IMR-90 (cell line): ENCODE data around the gene DGLUCY. TPM values are rescaled to one million over a fixed set of nuclear protein-coding genes. Genes with fewer than 3 reads are reported as not detected.

Source experiments
- ATAC-seq: fragments of 200-7000 bp; cut with Tn5 transposase; 2 replicates; pipeline ENCODE4 v1.9.1; 2020; ENCODE audit warnings: low read depth, mild to moderate bottlenecking, moderate library complexity
- BruUV-seq: library from RNA; stranded (reverse); fragments of 400-500 nt; replicated peaks from 2 replicates; lab custom pipeline; 2021; lab: Mats Ljungman, UMichigan
- CTCF ChIA-PET: fragments of 300-600 bp; formaldehyde crosslinking; extraction: SDS; loops from one replicate; lab custom pipeline; 2021; ENCODE audit warnings: antibody characterized with exemption; lab: Yijun Ruan, JAX
- POLR2A ChIA-PET: fragments of 300-600 bp; sonication (Branson Sonifier 250); formaldehyde crosslinking; loops from one replicate; lab custom pipeline; 2022; ENCODE audit warnings: antibody characterized with exemption; ENCODE audit not compliant: unreplicated experiment; lab: Charles Lee
- DNase-seq: peaks from one replicate; pipeline ENCODE4 v3.0.0; 2013
- H2AFZ ChIP-seq: replicated peaks from 2 replicates; pipeline ENCODE3; 2013; ENCODE audit warnings: low read length, mild to moderate bottlenecking; ENCODE audit not compliant: poor library complexity
- H2AK5ac ChIP-seq: 2 replicates; pipeline ENCODE4 v1.6.1; 2013; ENCODE audit warnings: low read depth, low read length, inconsistent platforms
- H2AK9ac ChIP-seq: replicated peaks from 2 replicates; pipeline ENCODE3; 2013; ENCODE audit warnings: mild to moderate bottlenecking, low read depth, low read length, moderate library complexity; ENCODE audit not compliant: poor library complexity
- H2BK120ac ChIP-seq: 2 replicates; pipeline ENCODE4 v1.6.1; 2013; ENCODE audit warnings: low read depth, low read length, inconsistent platforms
- H2BK15ac ChIP-seq: 3 replicates; pipeline ENCODE4 v1.6.1; 2013; ENCODE audit warnings: low read depth, low read length, inconsistent platforms
- H2BK20ac ChIP-seq: 2 replicates; pipeline ENCODE4 v1.6.1; 2013; ENCODE audit warnings: low read depth, mild to moderate bottlenecking, inconsistent platforms, low read length, moderate library complexity
- H2BK5ac ChIP-seq: 2 replicates; pipeline ENCODE4 v1.6.1; 2013; ENCODE audit warnings: mild to moderate bottlenecking, low read depth, low read length, inconsistent platforms; ENCODE audit not compliant: poor library complexity, severe bottlenecking
- H3K14ac ChIP-seq: replicated peaks from 2 replicates; pipeline ENCODE4 v1.6.1; 2013; ENCODE audit warnings: low read depth, low read length, inconsistent platforms
- H3K18ac ChIP-seq: 2 replicates; pipeline ENCODE4 v1.6.1; 2013; ENCODE audit warnings: low read depth, low read length, control low read depth
- H3K23ac ChIP-seq: 2 replicates; pipeline ENCODE4 v1.6.1; 2013; ENCODE audit warnings: low read depth, low read length, inconsistent platforms
- H3K27ac ChIP-seq: 2 replicates; pipeline ENCODE4 v1.5.1; 2013; ENCODE audit warnings: mild to moderate bottlenecking, control low read depth, low read length; ENCODE audit not compliant: insufficient read depth
- H3K27me3 ChIP-seq: 2 replicates; pipeline ENCODE4 v1.6.1; 2013; ENCODE audit warnings: low read length; ENCODE audit not compliant: control insufficient read depth, insufficient read depth
- H3K36me3 ChIP-seq: 2 replicates; pipeline ENCODE4 v1.6.1; 2013; ENCODE audit warnings: low read length, mixed read lengths; ENCODE audit not compliant: control insufficient read depth, insufficient read depth
- H3K4ac ChIP-seq: 2 replicates; pipeline ENCODE4 v1.6.1; 2013; ENCODE audit warnings: low read depth, low read length, inconsistent platforms
- H3K4me1 ChIP-seq: 2 replicates; pipeline ENCODE4 v1.6.1; 2013; ENCODE audit warnings: low read length, mixed read lengths; ENCODE audit not compliant: control insufficient read depth, insufficient read depth
- H3K4me2 ChIP-seq: 2 replicates; pipeline ENCODE4 v1.6.1; 2013; ENCODE audit warnings: low read depth, mild to moderate bottlenecking, control low read depth, low read length, moderate library complexity
- H3K4me3 ChIP-seq: 2 replicates; pipeline ENCODE4 v1.5.1; 2013; ENCODE audit warnings: low read depth, mild to moderate bottlenecking, control low read depth, low read length, moderate library complexity; ENCODE audit not compliant: insufficient read depth
- H3K56ac ChIP-seq: 2 replicates; pipeline ENCODE4 v1.6.1; 2013; ENCODE audit warnings: low read length, inconsistent platforms; ENCODE audit not compliant: insufficient read depth; ENCODE audit errors: extremely low read depth
- H3K79me1 ChIP-seq, 2 experiments: 2 replicates each; pipeline ENCODE4 v1.6.1; 2013; ENCODE audit warnings: low read length in 2 of 2, inconsistent platforms in 1 of 2, low read depth in 1 of 2
- H3K9ac ChIP-seq: 2 replicates; pipeline ENCODE4 v1.6.1; 2013; ENCODE audit warnings: low read depth, low read length, control low read depth
- H3K9me1 ChIP-seq: 2 replicates; pipeline ENCODE4 v1.6.1; 2013; ENCODE audit warnings: low read length, inconsistent platforms; ENCODE audit not compliant: insufficient read depth
- H3K9me3 ChIP-seq: 2 replicates; pipeline ENCODE4 v1.6.1; 2013; ENCODE audit warnings: low read length; ENCODE audit not compliant: control insufficient read depth, insufficient read depth
- H4K20me1 ChIP-seq: 2 replicates; pipeline ENCODE4 v1.6.1; 2013; ENCODE audit warnings: low read length, inconsistent platforms; ENCODE audit not compliant: insufficient read depth
- H4K5ac ChIP-seq: 2 replicates; pipeline ENCODE4 v1.6.1; 2013; ENCODE audit warnings: mild to moderate bottlenecking, low read depth, low read length, control low read depth
- H4K8ac ChIP-seq, 2 experiments: 2 replicates each; pipeline ENCODE4 v1.6.1; 2013; ENCODE audit warnings: low read depth in 2 of 2, low read length in 2 of 2, control low read depth in 1 of 2, inconsistent platforms in 1 of 2
- H4K91ac ChIP-seq: 2 replicates; pipeline ENCODE4 v1.6.1; 2013; ENCODE audit warnings: low read depth, low read length, inconsistent platforms; ENCODE audit not compliant: insufficient read depth
- BHLHE40 ChIP-seq: fragments of 150-350 bp; IDR thresholded peaks from 2 replicates; pipeline ENCODE4 v1.6.1; 2016; ENCODE audit warnings: mild to moderate bottlenecking, low read depth, low read length
- CEBPB ChIP-seq: IDR thresholded peaks from 2 replicates; pipeline ENCODE4 v1.6.1; 2012; ENCODE audit warnings: low read depth, low read length, improper control_type of control experiment
- CHD1 ChIP-seq: IDR thresholded peaks from 2 replicates; pipeline ENCODE4 v1.6.1; 2012; ENCODE audit warnings: low read depth, low read length, improper control_type of control experiment
- CTCF ChIP-seq: conservative IDR thresholded peaks from 2 replicates; pipeline ENCODE4 v1.5.1; 2012; ENCODE audit warnings: mild to moderate bottlenecking, low read depth, low read length, improper control_type of control experiment
- MAFK ChIP-seq: IDR thresholded peaks from 2 replicates; pipeline ENCODE4 v1.6.1; 2012; ENCODE audit warnings: low read depth, low read length, improper control_type of control experiment
- MAZ ChIP-seq: IDR thresholded peaks from 2 replicates; pipeline ENCODE4 v1.6.1; 2012; ENCODE audit warnings: low read depth, mild to moderate bottlenecking, low read length, improper control_type of control experiment, moderate library complexity, borderline replicate concordance
- MXI1 ChIP-seq: IDR thresholded peaks from 2 replicates; pipeline ENCODE4 v1.6.1; 2012; ENCODE audit warnings: low read depth, mild to moderate bottlenecking, low read length, moderate library complexity, borderline replicate concordance
- NFE2L2 ChIP-seq: fragments of 150-350 bp; IDR thresholded peaks from 2 replicates; pipeline ENCODE4 v1.6.1; 2016; ENCODE audit warnings: low read depth, mild to moderate bottlenecking, low read length
- POLR2A ChIP-seq: IDR thresholded peaks from 2 replicates; pipeline ENCODE4 v1.6.1; 2012; ENCODE audit warnings: mild to moderate bottlenecking, low read depth, low read length
- RAD21 ChIP-seq: IDR thresholded peaks from 2 replicates; pipeline ENCODE4 v1.6.1; 2012; ENCODE audit warnings: low read length, improper control_type of control experiment
- RCOR1 ChIP-seq: IDR thresholded peaks from 2 replicates; pipeline ENCODE4 v1.6.1; 2012; ENCODE audit warnings: mild to moderate bottlenecking, low read length, improper control_type of control experiment; ENCODE audit not compliant: insufficient replicate concordance
- RFX5 ChIP-seq: IDR thresholded peaks from 2 replicates; pipeline ENCODE4 v1.8.0; 2012; ENCODE audit warnings: low read depth, mild to moderate bottlenecking, low read length, moderate library complexity
- SMC3 ChIP-seq: fragments of 150-350 bp; IDR thresholded peaks from 2 replicates; pipeline ENCODE4 v1.6.1; 2016; ENCODE audit warnings: low read depth, mild to moderate bottlenecking, antibody characterized with exemption, low read length, moderate library complexity
- USF2 ChIP-seq: fragments of 150-350 bp; IDR thresholded peaks from 2 replicates; pipeline ENCODE4 v1.6.1; 2017; ENCODE audit warnings: mild to moderate bottlenecking, antibody characterized with exemption, low read length, low read depth
- WGBS, 2 experiments: methylation state at CpG; one replicate each; pipeline versions ENCODE4 v1.1.5 to v1.1.7; 2013; ENCODE audit warnings: missing lambda C conversion rate in 2 of 2; ENCODE audit not compliant: insufficient read length in 1 of 2; ENCODE audit errors: extremely low coverage in 2 of 2; 5-methylcytosine and 5-hydroxymethylcytosine counted together
- dilution Hi-C: fragments of 300-500 bp; cut with HindIII; formaldehyde crosslinking; loops from one replicate; pipeline ENCODE4 v1.14.3; 2018; ENCODE audit warnings: low sequenced_read_pairs; ENCODE audit not compliant: unreplicated experiment
- in situ Hi-C: fragments of 300-500 bp; cut with MboI; formaldehyde crosslinking; loops from 3 replicates; pipeline ENCODE4 v1.14.3; 2019; ENCODE audit warnings: low sequenced_read_pairs, inconsistent platforms, mixed read lengths
- intact Hi-C: fragments of 100-400 bp; cut with micrococcal nuclease; formaldehyde crosslinking; loops from 2 replicates; pipeline ENCODE4 v1.10.0; 2022
- polyA plus RNA-seq, 3 experiments: library from polyadenylated mRNA; depleted of rRNA; stranded (reverse); fragments of >200 nt; gene quantifications; 2 replicates each; pipeline ENCODE4 v1.2.3, GENCODE V29; 2012; ENCODE audit warnings: low replicate concordance in 1 of 3
- total RNA-seq: library from RNA; depleted of rRNA; stranded (reverse); fragments of >200 nt; gene quantifications from 2 replicates; pipeline ENCODE4 v1.2.3, GENCODE V29; 2012
- TF ChIP-seq, protein P1 (sequence below): fragments of 150-350 bp; IDR thresholded peaks from 2 replicates; pipeline ENCODE4 v1.6.1; 2016; ENCODE audit warnings: low read depth, mild to moderate bottlenecking, low read length, moderate library complexity, borderline replicate concordance

The DGLUCY gene
- total and polyA plus RNA-seq, 2 of the 4 experiments (the other 2 are of a cell fraction): 8.5 to 13.3 TPM

- Histone ChIP-seq H3K56ac (no peak overlapping the region), H3K9ac (no peak overlapping the region), H3K4me2 (no peak overlapping the region), H3K27ac (no peak overlapping the region), H2BK5ac (no peak overlapping the region), H2AK9ac (no peak overlapping the region), H4K5ac (no peak overlapping the region), H3K18ac (no peak overlapping the region), H3K4ac (no peak overlapping the region), H4K91ac (no peak overlapping the region), H2BK20ac (no peak overlapping the region), H2AK5ac (peak overlapping the region; percentile 58; the same call in 1 of the 2 replicates), H3K9me1 (peaks cover 8% of the 10 kb centered on the region; the same call in 1 of the 2 replicates), H4K8ac (no peak overlapping the region), H3K36me3 (peaks cover 1% of the 10 kb centered on the region; the same call in 1 of the 2 replicates), H4K20me1 (no peaks in the 10 kb centered on the region), H3K4me3 (no peak overlapping the region), H3K9me3 (peaks cover 3% of the 10 kb centered on the region; the same call in 1 of the 2 replicates), H2AFZ (no peak overlapping the region), H3K27me3 (no peaks in the 10 kb centered on the region), H2BK120ac (no peak overlapping the region), H3K4me1 (peaks cover 3% of the 10 kb centered on the region), H3K79me1 (no peaks in the 10 kb centered on the region), H3K14ac (no peak overlapping the region; the same call in 1 of the 2 replicates), H3K23ac (no peak overlapping the region), H2BK15ac (no peak overlapping the region)
- WGBS, 2 experiments: no CpG with 5 or more reads among the region's 1 CpG
- DNase-seq (no peak), ATAC-seq (no peak)
- ChIA-PET CTCF (no interaction called here), POLR2A (no interaction called here)
- intact Hi-C loops: no loop called here
- BruUV-seq: no TSS peak
- in situ Hi-C loops: no loop called here
- dilution Hi-C loops: no loop called here
- TF ChIP-seq RCOR1 (no peak), RFX5 (no peak), BHLHE40 (no peak), CTCF (no peak), USF2 (no peak), MAZ (no peak), MAFK (no peak), SMC3 (no peak), CHD1 (no peak), NFE2L2 (no peak), MXI1 (no peak), POLR2A (no peak), RAD21 (no peak), CEBPB (no peak)
- TF ChIP-seq, protein P1, sequence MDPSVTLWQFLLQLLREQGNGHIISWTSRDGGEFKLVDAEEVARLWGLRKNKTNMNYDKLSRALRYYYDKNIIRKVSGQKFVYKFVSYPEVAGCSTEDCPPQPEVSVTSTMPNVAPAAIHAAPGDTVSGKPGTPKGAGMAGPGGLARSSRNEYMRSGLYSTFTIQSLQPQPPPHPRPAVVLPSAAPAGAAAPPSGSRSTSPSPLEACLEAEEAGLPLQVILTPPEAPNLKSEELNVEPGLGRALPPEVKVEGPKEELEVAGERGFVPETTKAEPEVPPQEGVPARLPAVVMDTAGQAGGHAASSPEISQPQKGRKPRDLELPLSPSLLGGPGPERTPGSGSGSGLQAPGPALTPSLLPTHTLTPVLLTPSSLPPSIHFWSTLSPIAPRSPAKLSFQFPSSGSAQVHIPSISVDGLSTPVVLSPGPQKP: no peak
Observed at GRCh38 chr14:91223028-91223783, 109.3 kb downstream of the DGLUCY start.
